A673 (cell line): ENCODE measurements around the gene MYOZ1.

Experiments
- CTCF ChIP-seq: fragments of 300-800, 200-600 bp; sonication (generic); conservative IDR thresholded peaks from 2 replicates; pipeline ENCODE4 v1.5.1; 2017; ENCODE audit warnings: low read depth, mild to moderate bottlenecking, antibody characterized with exemption, low read length, moderate library complexity, mixed read lengths
- EZH2 ChIP-seq: fragments of 200-600 bp; sonication (generic); IDR thresholded peaks from 2 replicates; pipeline ENCODE4 v1.6.1; 2017; ENCODE audit warnings: borderline replicate concordance, low read depth, mild to moderate bottlenecking, mixed read lengths, antibody characterized with exemption, low read length; ENCODE audit not compliant: poor library complexity, severe bottlenecking

- TF ChIP-seq CTCF = no peak
- TF ChIP-seq EZH2 = no peak
These were observed 2.1 kb upstream of the MYOZ1 start for GRCh38 chr10:73643362-73643761.
